AG10803 (cell line): Measurements from ENCODE around the gene MMD2.

Source experiments
- DNase-seq: peaks from one replicate; pipeline ENCODE4 v3.0.0; 2010; ENCODE audit warnings: low read depth
- H3K4me3 ChIP-seq: 2 replicates; pipeline ENCODE4 v1.5.1; 2011; ENCODE audit warnings: mild to moderate bottlenecking, low read length, control low read depth
- CTCF ChIP-seq: conservative IDR thresholded peaks from 2 replicates; pipeline ENCODE4 v1.5.1; 2011; ENCODE audit warnings: mild to moderate bottlenecking, low read length, control low read depth, inconsistent platforms

MMD2 gene

DNA sequence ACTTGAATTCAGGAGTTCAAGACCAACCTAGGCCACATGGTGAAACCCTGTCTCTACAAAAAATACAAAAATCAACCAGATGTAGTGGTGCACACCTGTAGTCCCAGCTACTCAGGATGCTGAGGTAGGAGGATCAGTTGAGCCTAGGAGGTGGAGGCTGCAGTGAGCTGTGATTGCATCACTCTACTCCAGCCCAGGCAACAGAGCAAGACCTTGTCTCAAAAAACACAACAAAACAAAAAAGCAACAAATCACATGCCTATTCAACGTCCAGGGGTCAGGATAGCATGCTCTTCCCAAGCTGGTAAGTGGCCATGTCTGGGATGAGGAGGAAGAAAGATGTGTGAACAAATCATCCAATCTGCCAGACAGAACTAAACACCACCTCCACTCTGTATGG, 69.3 kb downstream of the MMD2 start:
- no peak for DNase-seq
- H3K4me3 ChIP-seq, result no peak overlapping the region
- TF ChIP-seq CTCF, result no peak

DNA sequence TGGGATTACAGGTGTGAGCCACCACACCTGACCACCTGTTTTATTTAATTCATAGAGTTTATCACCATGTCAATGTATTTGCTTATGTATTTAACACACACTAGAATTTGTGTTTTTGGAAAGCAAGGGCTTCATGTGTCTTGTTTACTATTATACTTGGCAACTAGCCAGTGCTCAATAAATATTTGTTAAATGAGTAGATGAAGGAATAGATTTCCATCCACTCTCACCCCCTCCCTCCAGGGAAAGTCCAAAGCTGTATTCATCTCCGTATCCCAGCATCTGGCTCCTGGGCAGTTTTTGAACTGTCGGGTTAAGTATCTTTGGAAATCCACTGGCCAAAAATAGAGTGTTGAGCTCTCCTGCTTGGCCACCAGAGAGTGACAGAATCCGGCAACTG, 70.8 kb downstream of the MMD2 start:
- TF ChIP-seq CTCF, result no peak
- no peak for DNase-seq
- no peak overlapping the region for H3K4me3 ChIP-seq

GRCh38 chr7:4886671-4887070, 72.3 kb downstream of the MMD2 start:
- H3K4me3 ChIP-seq, result no peak overlapping the region
- no peak for DNase-seq
- no peak for TF ChIP-seq CTCF

DNA sequence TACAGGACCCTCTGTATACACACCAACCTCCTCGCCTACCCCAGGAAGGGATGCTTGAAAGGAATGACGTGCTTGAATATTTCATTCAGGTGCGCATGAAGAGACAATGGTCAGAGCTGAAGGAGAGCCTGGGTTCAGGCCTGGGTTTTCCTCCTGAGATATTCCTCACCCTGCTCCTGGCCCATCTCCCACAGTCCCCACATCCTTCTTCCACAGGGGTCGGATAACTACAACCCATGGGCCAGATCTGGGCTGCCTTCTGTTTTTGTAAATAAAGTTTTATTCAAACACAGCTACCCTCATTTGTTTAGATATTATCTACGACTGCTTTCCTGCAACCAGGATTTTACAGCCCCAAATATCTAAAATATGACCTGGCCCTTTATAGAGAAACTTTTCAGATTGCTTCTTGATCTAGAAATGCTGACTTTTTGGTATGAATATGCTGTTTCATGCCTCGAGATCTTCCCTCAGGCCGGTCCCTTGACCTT, 73.6 kb downstream of the MMD2 start:
- H3K4me3 ChIP-seq, result no peak overlapping the region
- TF ChIP-seq CTCF, result no peak
- DNase-seq, result no peak

DNA sequence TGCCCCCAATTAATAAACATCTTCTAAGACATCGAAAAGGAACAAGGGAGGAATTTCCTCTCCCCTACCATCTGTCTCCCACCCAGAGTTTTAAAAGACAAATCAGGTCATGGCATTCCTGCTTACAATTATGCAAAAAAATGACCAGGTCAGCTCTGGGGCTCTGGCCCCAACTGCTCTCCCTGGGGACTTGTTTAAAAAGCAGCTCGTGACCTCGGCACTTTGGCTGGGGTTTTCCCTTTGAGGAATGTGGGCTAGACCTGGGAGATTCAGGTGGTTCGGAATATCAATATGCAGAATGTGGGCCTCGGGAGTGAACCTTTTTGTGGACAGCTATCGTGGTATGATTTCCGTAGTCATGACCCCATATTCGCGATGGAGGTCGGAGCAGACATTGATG, 74.8 kb downstream of the MMD2 start:
- no peak overlapping the region for H3K4me3 ChIP-seq
- DNase-seq, result no peak
- no peak for TF ChIP-seq CTCF

GRCh38 chr7:4883372-4884144, 75.4 kb downstream of the MMD2 start, which contains the start of gene RADIL:
TSS of gene RADIL (minus strand) at chr7:4883716. CDS start at chr7:4878139, 5,577 bp downstream.
- DNase-seq, result peak; percentile 86
- peak; percentile 64 for TF ChIP-seq CTCF
- H3K4me3 ChIP-seq, result peak within 1 kb of the TSS; percentile 61

- DNase-seq, result no peak
- TF ChIP-seq CTCF, result no peak
- peak overlapping the region; percentile 61 for H3K4me3 ChIP-seq
These were observed 76.0 kb downstream of the MMD2 start for GRCh38 chr7:4883033-4883371.
